Activated T-cell treated with anti-CD3 and anti-CD28 coated beads for 4 hours (primary cell): Measurements from ENCODE around the gene TRIM65.
"Not testable (repeated sequence)": the region's sequence is repeated elsewhere in the genome, so short reads cannot be mapped to it uniquely, and the experiment has no call there.

Experiments used
- DNase-seq: peaks from one replicate; pipeline ENCODE4 v3.0.0-alpha.2; 2020

Gene TRIM65

DNA sequence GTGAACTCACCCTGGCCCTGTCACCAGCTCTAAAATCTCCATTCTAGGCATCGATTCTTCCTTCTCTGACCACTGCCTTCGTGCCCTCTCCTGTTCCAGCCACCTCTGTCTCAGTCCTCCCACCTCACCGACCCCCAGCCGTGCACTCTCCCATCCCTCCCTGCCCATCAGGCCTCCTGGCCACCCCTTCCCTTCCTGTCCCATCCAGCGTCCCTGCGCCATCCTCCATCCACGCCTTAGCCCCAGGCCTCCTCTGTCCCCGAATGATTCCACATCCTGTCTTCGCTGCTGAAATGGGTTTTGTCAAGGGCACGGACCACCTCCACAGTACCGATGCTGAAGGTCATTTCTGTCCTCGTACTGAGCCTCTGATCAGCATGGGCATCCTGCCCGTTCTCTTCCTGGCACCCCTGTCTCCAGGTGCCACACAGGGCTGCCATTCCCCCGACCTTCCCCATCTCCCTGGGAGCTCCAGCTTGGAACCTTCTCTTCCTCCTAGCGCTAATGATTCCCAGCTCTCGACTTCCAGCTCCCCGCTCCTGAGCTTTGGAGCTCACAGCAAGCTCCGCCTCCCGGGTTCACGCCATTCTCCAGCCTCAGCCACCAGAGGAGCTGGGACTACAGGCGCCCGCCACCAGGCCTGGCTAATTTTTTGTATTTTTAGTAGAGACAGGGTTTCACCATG lies 2.6 kb downstream of the TRIM65 start:
- DNase-seq, result no peak

GRCh38 chr17:75893305-75894048 lies 3.3 kb downstream of the TRIM65 start:
- DNase-seq, result no peak

GRCh38 chr17:75892556-75893224 lies 4.1 kb downstream of the TRIM65 start:
- no peak for DNase-seq

GRCh38 chr17:75891605-75892555 lies 4.9 kb downstream of the TRIM65 start:
- no peak for DNase-seq

- DNase-seq, result no peak
Observed at GRCh38 chr17:75891022-75891604, 5.6 kb downstream of the TRIM65 start.

DNA sequence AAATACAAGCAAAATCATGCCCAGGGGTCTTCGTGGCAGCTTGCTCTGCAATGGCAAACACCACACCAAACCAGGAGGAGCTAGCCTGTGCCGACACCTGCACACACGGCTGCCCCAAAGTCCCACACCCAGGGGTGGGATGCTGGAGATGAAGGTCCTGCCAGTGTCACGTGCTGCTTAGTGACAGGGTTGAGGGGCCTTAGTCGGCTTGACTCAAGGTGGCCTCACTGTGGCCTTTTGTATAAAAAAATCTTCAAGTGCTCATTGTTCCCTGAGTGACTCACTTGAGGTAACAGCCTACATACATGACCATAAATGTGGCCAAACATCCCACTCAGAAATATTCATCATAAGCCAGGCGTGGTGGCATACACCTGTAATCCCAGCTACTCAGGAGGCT lies 7.3 kb downstream of the TRIM65 start:
- no peak for DNase-seq

DNA sequence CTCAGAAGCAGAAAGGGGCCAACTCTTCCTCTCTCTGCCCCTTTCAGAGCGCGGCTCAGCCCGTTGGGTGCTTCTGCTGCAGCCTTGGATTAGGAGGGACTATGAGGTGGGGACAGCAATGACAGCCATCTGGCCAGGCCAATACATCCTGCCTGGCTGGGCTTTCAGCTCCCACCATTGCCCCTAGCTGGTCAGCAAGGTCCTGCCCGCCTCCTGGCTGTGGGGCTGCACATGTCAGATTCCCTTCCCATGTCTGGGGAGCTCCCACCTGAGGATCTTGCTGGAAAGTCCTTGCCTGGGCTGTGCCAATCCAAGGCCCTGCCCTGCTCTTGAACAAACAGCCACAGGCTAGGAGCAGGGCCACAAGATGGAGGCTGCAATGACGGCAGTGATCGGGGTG lies 8.3 kb downstream of the TRIM65 start:
- no peak for DNase-seq

DNA sequence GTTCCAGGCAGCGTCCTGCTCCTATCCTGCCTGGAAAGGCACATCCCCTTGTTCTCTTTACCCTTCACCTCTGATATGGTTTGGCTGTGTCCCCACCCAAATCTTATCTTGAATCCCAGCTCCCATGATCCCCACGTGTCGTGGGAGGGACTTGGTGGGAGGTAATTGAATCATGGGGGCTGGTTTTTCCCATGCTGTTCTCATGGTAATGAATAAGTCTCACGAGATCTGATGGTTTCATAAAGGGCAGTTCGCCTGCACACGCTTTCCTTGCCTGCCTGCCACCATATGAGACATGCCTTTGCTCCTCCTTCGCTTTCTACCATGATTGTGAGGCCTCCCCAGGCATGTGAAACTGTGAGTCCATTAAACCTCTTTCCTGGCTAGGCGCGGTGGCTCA lies 10.9 kb downstream of the TRIM65 start:
- DNase-seq, result not testable (repeated sequence)

DNA sequence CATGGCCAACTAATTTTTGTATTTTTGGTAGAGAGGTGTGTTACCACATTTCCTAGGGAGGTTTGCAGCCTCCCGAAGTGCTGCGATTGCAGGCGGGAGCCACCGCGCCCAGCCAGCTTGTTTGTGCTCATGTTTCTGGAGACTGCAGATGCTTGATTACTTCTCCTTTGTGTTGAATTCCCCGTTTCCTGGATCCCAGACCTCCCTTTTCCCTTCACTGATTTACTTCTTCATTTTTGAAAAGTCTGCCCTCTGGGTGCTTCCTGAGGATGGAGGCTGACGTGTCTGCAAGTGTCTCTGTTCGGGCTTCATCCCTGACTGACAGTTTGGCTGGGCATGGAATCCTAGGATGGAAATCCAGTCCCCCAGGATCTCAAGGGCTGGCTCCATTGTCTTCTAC lies 11.3 kb downstream of the TRIM65 start:
- DNase-seq, result no peak

DNA sequence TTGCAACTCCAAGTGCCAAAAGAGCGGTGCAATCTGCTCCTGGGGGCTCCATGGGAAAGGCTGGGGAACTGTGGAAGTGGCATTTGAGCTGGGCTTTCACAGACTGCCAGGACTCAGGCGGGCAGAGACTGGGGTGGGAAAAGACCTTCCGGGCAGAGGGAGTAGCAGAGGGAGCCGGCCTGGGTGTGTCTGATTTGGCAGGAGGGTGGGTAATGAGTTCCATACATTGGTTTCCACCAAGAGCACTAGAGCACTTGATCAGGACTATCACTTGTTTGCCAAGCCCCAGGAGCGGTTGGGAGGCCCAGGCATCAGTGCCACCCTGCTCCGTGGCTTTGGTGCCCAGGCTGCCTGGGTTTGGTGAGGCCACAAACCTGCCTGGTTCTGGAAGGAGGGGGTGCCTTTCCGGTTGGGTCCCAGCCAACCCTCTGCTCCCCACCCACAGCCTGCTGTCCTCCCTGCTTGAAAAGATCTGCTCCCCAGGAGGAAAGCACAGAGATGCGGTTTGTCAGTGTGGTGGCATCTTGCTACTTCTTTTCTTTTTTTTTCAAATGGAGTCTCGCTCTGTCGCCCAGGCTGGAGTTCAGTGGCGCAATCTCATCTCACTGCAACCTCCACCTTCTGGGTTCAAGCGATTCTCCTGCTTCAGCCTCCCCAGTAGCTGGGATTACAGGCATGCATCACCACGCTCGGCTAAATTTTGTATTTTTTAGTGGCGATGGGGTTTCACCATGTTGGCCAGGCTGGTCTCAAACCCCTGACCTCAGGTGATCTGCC lies 14.9 kb downstream of the TRIM65 start:
- DNase-seq, result no peak

DNA sequence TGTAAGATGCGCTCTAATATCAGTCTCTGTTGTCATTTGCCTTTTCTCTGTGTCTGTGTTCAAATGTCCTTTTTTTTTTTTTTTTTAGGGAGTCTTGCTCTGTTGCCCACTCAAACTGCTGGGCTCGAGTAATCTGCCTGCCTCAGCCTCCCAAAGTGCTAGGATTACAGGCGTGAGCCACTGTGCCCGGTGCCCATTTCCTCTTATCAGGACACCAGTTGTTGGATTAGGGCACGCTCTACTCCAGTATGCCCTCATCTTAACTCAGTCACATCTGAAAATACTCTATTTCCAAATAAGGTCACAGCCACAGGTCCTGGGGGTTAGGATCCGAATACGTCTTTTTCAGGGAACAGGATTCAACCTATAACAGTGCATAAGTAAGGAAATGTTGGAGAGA lies 16.5 kb downstream of the TRIM65 start:
- no peak for DNase-seq

DNA sequence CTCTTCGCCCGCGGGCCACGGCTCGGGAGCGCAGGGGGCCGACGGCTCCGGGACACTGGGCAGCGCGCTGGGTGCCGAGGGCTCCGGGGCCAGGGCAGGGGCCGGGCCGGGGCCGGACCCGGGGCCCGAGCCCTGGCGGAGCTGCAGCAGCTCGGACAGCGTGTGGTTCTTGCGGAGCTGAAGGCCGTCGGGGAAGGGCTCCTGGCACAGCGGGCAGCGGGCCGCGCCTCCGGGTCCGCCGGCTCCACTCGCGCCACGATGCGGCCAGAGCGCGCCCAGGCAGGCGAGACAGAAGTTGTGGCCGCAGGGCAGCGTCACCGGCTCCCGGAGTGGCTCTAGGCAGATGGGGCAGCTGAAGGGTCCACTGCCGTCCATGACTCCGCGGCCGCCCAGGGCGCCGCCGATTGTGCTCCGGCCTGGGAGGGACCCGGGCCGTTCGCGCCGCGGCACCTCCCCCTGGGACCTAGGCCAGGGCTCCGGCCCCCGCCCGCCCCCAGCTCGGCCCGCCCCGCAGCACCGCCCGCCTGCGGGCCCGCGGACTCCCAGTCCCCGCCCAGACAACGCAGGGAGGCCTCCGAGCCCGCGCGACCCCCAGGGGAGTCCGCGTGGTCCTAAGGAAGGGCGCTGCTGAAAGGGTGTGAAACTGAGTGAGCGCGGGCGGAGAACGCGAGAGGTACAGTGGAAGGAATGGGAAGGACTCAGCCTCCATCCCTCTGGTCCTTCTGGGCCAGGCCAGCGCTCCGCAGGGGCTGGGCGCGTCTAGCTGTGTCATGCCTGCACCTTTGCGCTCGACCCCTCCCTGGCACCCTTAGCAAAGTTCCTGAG lies 18.4 kb downstream of the TRIM65 start, which contains the start of gene TRIM47:
TRIM47 (minus strand) TSS at position 408 of the 825 bp plus-strand sequence; CDS start at position 375, 33 bp downstream.
- DNase-seq, result no peak

DNA sequence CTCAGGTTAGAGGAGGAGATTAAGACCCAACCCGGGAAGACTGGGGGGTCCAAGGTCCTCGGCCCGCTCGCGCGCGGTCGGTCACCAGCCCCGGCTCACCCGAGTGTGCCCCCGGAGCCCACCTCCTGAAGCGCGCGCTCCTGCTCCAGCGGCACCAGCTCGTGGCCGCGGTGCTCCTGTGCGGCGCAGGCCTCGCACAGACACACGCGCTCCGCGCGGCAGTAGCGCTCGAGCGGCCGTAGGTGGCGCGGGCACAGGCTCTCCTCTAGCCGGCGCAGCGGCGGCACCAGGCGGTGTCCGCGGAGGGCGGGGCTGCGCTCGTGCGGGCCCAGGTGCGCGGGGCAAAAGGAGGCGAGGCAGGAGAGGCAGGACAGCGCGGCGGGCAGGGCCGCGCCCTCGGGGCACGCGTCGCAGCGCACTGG lies 19.0 kb downstream of the TRIM65 start:
- peak; percentile 55 for DNase-seq

- DNase-seq, result no peak
Observed at GRCh38 chr17:75876938-75877751, 19.6 kb downstream of the TRIM65 start.

DNA sequence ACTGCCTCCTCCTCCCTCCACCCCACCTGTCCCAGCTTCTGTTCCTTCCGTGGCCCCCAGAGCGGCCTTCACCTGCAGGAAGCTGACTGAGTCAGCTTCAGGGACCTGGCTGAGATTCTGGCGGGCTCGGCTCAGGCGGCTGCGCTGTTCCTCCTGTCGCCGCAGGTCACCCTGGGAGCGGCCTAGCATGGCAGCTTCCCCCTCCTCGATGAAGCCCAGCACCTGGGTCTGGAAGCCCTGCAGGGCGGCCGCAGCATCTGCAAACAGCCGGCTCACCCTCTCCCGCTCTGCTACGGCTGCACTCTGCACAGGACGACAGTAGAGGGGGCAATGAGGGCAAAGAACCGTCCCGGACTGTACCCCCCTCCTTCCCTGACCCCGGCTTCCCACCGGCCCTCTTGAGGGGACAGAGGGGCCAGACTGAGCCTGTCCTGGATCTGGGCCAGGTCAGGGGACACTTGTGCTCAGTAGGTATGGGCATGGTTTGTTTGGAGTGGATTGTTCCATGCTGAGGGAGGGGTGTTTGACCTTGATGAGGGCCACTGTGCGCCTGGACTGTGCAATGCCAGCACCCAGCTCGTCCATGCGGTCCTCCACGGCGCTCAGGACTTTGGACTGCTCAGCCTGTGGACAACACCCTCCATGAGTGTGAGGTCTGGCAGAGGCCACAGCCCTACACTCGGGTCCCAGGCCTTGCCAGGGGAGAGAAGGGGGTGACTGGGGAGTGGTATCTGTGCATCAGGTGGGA lies 20.4 kb downstream of the TRIM65 start:
- DNase-seq, result peak; percentile 53

- DNase-seq, result no peak
Observed at GRCh38 chr17:75875940-75876189, 20.9 kb downstream of the TRIM65 start.

DNA sequence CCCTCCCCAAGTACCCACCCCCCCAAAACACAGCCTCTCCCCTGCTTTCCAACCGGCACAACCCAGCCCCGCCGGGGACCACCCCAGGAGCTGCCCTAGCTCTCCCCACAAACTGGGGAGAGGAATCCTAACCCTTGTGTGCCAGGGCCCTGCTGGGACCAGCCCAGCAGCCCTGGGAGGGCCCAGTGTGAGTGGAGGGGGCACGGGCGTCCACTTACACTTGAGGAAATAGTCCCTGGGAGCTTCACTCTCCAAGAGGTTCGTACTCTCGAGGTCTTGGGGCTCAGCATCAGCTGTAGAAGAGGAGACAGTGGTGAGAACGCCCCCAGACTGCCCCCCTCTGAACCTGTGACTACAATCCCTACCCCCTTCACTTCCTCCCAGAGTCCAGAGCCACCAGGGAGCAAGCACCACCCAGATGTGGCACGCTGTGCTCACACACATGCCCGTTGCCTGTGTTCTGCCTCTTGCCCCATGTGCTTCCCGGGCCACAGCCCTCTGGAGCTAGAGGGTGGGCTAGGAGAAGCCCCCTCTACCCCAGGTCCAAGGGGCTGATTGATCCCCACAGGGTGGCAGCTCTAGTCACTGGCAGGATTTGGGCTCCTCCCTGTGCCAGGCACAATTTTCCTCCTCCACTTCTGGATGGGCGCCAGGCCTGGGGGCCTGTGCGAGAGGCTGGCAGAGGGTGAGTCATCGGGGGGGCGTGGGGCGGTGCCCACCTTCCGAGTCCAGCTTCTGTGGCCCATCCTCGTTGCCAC lies 21.4 kb downstream of the TRIM65 start:
- DNase-seq, result no peak
